ENCODE results near the gene HNRNPA3. TPM values are rescaled to one million over a fixed set of nuclear protein-coding genes. Genes with fewer than 3 reads are reported as not detected.

Gene HNRNPA3
- total RNA-seq, 1 experiment from 2014 or later, result 328 TPM

GRCh38 chr2:177225965-177226360 is 13.4 kb downstream of the HNRNPA3 start:
- no peaks in the 10 kb centered on the region for H3K9me3 ChIP-seq (ENCODE audit: control insufficient read depth in 1 of 2, insufficient read depth in 1 of 2, low read depth in 1 of 2, low read length in 2 of 2)
- H3K79me2 ChIP-seq (ENCODE audit: insufficient read depth, low read length), result peaks cover 9% of the 10 kb centered on the region; the same call in 1 of the 2 replicates
- H3K4me3 ChIP-seq (replicated peaks in 1 of 2; ENCODE audit: low read depth in 1 of 2, low read length in 2 of 2), result no peak overlapping the region
- no peaks in the 10 kb centered on the region for H3K27me3 ChIP-seq (ENCODE audit: insufficient read depth, low read length)
- H3K9me2 ChIP-seq (ENCODE audit: insufficient read depth), result no peaks in the 10 kb centered on the region
- DNase-seq (ENCODE audit: low read depth, low spot score), result no peak
- ChIA-PET RAD21 (ENCODE audit: low non-redundant PET in 1 of 2, low total read pairs in 2 of 2, uncharacterized antibody in 2 of 2, unreplicated experiment in 2 of 2) (no interaction called here), POLR2A (interaction anchor here (1.0 to 1.6 kb wide), 2 partner anchors 15 to 20 kb away, joined by 4 read pairs; no protein-coding TSS in a partner anchor), CTCF (interaction anchor here (1.6 to 3.6 kb wide), 2 partner anchors 29 to 61 kb away, joined by 4 to 15 read pairs; no protein-coding TSS in a partner anchor)
- intact Hi-C loops (cut with micrococcal nuclease), result no loop called here
- H2AFZ ChIP-seq (ENCODE audit: low read depth, low read length, poor library complexity, severe bottlenecking), result no peak overlapping the region
- no peak overlapping the region for H3K4me2 ChIP-seq (ENCODE audit: low read length)
- no peak overlapping the region for H3K27ac ChIP-seq (ENCODE audit: low read depth, low read length)
- TF ChIP-seq POLR2AphosphoS5 (IDR thresholded peaks at IDR 0.05; ENCODE audit: low read depth, low read length) (peak; percentile 36; the same call in 1 of the 2 replicates), ZFX (IDR thresholded peaks at IDR 0.05) (no peak), EZH2phosphoT487 (IDR thresholded peaks at IDR 0.05; ENCODE audit: borderline replicate concordance) (no peak)
- H4K20me1 ChIP-seq (ENCODE audit: insufficient read depth), result peaks cover 22% of the 10 kb centered on the region; the same call in 1 of the 2 replicates
- no TSS peak for BruUV-seq (replicated peaks)
- H3K36me3 ChIP-seq (ENCODE audit: control insufficient read depth in 1 of 2, insufficient read depth in 2 of 2, low read length in 2 of 2), result peaks cover 22 to 25% of the 10 kb centered on the region in 2 experiments
- no peak overlapping the region for H3K9ac ChIP-seq (ENCODE audit: low read length)
- H3K4me1 ChIP-seq (ENCODE audit: control insufficient read depth in 1 of 2, insufficient read depth in 2 of 2, low read length in 2 of 2), result no peaks in the 10 kb centered on the region
- ATAC-seq, result no peak

- no TSS peak for BruUV-seq (replicated peaks)
- Histone ChIP-seq H3K9me3 (ENCODE audit: control insufficient read depth in 1 of 2, insufficient read depth in 1 of 2, low read depth in 1 of 2, low read length in 2 of 2) (no peaks in the 10 kb centered on the region), H3K9ac (ENCODE audit: low read length) (no peak overlapping the region), H3K9me2 (ENCODE audit: insufficient read depth) (no peaks in the 10 kb centered on the region), H3K4me3 (replicated peaks in 1 of 2; ENCODE audit: low read depth in 1 of 2, low read length in 2 of 2) (no peak overlapping the region), H3K27ac (ENCODE audit: low read depth, low read length) (no peak overlapping the region), H2AFZ (ENCODE audit: low read depth, low read length, poor library complexity, severe bottlenecking) (no peak overlapping the region), H3K4me1 (ENCODE audit: control insufficient read depth in 1 of 2, insufficient read depth in 2 of 2, low read length in 2 of 2) (no peaks in the 10 kb centered on the region), H3K36me3 (ENCODE audit: control insufficient read depth in 1 of 2, insufficient read depth in 2 of 2, low read length in 2 of 2) (peaks cover 34 to 39% of the 10 kb centered on the region in 2 experiments), H3K79me2 (ENCODE audit: insufficient read depth, low read length) (peaks cover 31% of the 10 kb centered on the region), H4K20me1 (ENCODE audit: insufficient read depth) (peaks cover 6% of the 10 kb centered on the region; the same call in 1 of the 2 replicates), H3K27me3 (ENCODE audit: insufficient read depth, low read length) (no peaks in the 10 kb centered on the region), H3K4me2 (ENCODE audit: low read length) (no peak overlapping the region)
- ATAC-seq (no peak), DNase-seq (ENCODE audit: low read depth, low spot score) (no peak)
- intact Hi-C loops (cut with micrococcal nuclease), result no loop called here
- TF ChIP-seq SP1 (IDR thresholded peaks at IDR 0.05; ENCODE audit: low read depth) (no peak), TCF7L2 (IDR thresholded peaks at IDR 0.05; ENCODE audit: borderline replicate concordance, extremely low read depth, insufficient read depth, insufficient read length) (no peak), SIN3A (IDR thresholded peaks at IDR 0.05; ENCODE audit: low read depth) (no peak), CBX3 (IDR thresholded peaks at IDR 0.05; ENCODE audit: low read depth) (no peak), EZH2 (IDR thresholded peaks at IDR 0.05) (no peak), FOSL1 (IDR thresholded peaks at IDR 0.05; ENCODE audit: low read depth) (no peak), JUND (IDR thresholded peaks at IDR 0.05) (no peak), MAX (IDR thresholded peaks at IDR 0.05) (no peak), ZNF274 (IDR thresholded peaks at IDR 0.05; ENCODE audit: low read depth, low read length) (no peak), CTCF (IDR thresholded peaks at IDR 0.05 in 2 of 3, conservative IDR thresholded peaks at IDR 0.05 in 1 of 3; ENCODE audit: borderline replicate concordance in 1 of 3, insufficient read depth in 1 of 3, low read depth in 2 of 3, low read length in 2 of 3) (no peak)
- CTCF ChIA-PET, result no interaction called here
- POLR2A ChIA-PET, result interaction anchor here (1.0 to 2.0 kb wide), 2 partner anchors 35 to 64 kb away, joined by 4 to 7 read pairs; partner anchors contain the start of gene NFE2L2
- RAD21 ChIA-PET (ENCODE audit: low non-redundant PET in 1 of 2, low total read pairs in 2 of 2, uncharacterized antibody in 2 of 2, unreplicated experiment in 2 of 2), result no interaction called here
Observed at GRCh38 chr2:177229442-177230242, 17.0 kb downstream of the HNRNPA3 start.
